Panc1 (cell line): ENCODE results near the gene RRM2. TPM values are rescaled to one million over a fixed set of nuclear protein-coding genes. Genes with fewer than 3 reads are reported as not detected.

Source experiments
- ATAC-seq: fragments of 200-7000 bp; cut with Tn5 transposase; 2 replicates; pipeline ENCODE4 v1.9.1; 2020; ENCODE audit warnings: mild to moderate bottlenecking, moderate library complexity
- BruUV-seq: library from RNA; stranded (reverse); fragments of 400-500 nt; replicated peaks from 2 replicates; lab custom pipeline; 2021; lab: Mats Ljungman, UMichigan
- CTCF ChIA-PET: fragments of 300-600 bp; sonication (Branson Sonifier 250); formaldehyde crosslinking; loops from one replicate; lab custom pipeline; 2022; ENCODE audit warnings: antibody characterized with exemption; lab: Charles Lee
- POLR2A ChIA-PET: fragments of 300-600 bp; sonication (Branson Sonifier 250); formaldehyde crosslinking; loops from one replicate; lab custom pipeline; 2022; ENCODE audit warnings: antibody characterized with exemption; lab: Charles Lee
- DNase-seq: peaks from one replicate; pipeline ENCODE4 v3.0.0-alpha.2; 2010; ENCODE audit warnings: low read depth, low spot score
- H3K27ac ChIP-seq: 2 replicates; pipeline ENCODE4 v1.5.1; 2011; ENCODE audit warnings: mild to moderate bottlenecking, low read length, inconsistent platforms
- H3K27me3 ChIP-seq: fragments of 200-500 bp; sonication (Bioruptor generic); 2 replicates; pipeline ENCODE4 v1.6.0; 2014; ENCODE audit warnings: low read length, inconsistent platforms; ENCODE audit not compliant: control insufficient read depth, insufficient read depth
- H3K36me3 ChIP-seq: fragments of 200-500 bp; sonication (Bioruptor generic); 2 replicates; pipeline ENCODE4 v1.5.1; 2014; ENCODE audit warnings: inconsistent platforms, mild to moderate bottlenecking, low read length, moderate library complexity; ENCODE audit not compliant: control insufficient read depth, insufficient read depth
- H3K4me1 ChIP-seq: 2 replicates; pipeline ENCODE4 v1.5.1; 2011; ENCODE audit warnings: inconsistent platforms, mild to moderate bottlenecking, low read length, moderate library complexity; ENCODE audit not compliant: control insufficient read depth, insufficient read depth
- H3K4me3 ChIP-seq, 2 experiments: 2 replicates each; pipeline ENCODE4 v1.5.1; 2011 to 2012; ENCODE audit warnings: low read depth in 2 of 2, low read length in 2 of 2, mild to moderate bottlenecking in 2 of 2, inconsistent platforms in 1 of 2, moderate library complexity in 1 of 2
- H3K9me3 ChIP-seq: fragments of 200-500 bp; sonication (Bioruptor generic); 2 replicates; pipeline ENCODE4 v1.5.1; 2014; ENCODE audit warnings: low read depth, mild to moderate bottlenecking, inconsistent platforms, low read length, moderate library complexity; ENCODE audit not compliant: control insufficient read depth, insufficient read depth
- CTCF ChIP-seq: fragments of 450-650 bp; IDR thresholded peaks from 2 replicates; pipeline ENCODE4 v1.5.1; 2017; ENCODE audit warnings: mild to moderate bottlenecking
- POLR2AphosphoS5 ChIP-seq: IDR thresholded peaks from 2 replicates; pipeline ENCODE4 v1.6.1; 2012; ENCODE audit warnings: mild to moderate bottlenecking, low read depth, low read length, moderate library complexity
- REST ChIP-seq, 2 experiments: IDR thresholded peaks; 2 replicates each; pipeline ENCODE4 v1.6.1; 2011 to 2012; ENCODE audit warnings: low read depth in 2 of 2, control low read depth in 1 of 2, low read length in 1 of 2, mild to moderate bottlenecking in 1 of 2, moderate library complexity in 1 of 2; ENCODE audit not compliant: insufficient read depth in 1 of 2
- SIN3A ChIP-seq: IDR thresholded peaks from 2 replicates; pipeline ENCODE4 v1.6.1; 2012; ENCODE audit warnings: low read depth, mild to moderate bottlenecking, low read length, moderate library complexity, borderline replicate concordance; ENCODE audit not compliant: insufficient read depth
- TCF7L2 ChIP-seq: IDR thresholded peaks from 2 replicates; pipeline ENCODE4 v1.6.1; 2011; ENCODE audit warnings: mild to moderate bottlenecking, low read depth, low read length, inconsistent platforms
- in situ Hi-C: cut with HindIII; loops from 2 replicates; pipeline ENCODE4 v1.10.0; 2016; ENCODE audit warnings: low sequenced_read_pairs, low pct_unique_long_range_greater_than_20kb
- intact Hi-C: fragments of 100-400 bp; cut with micrococcal nuclease; formaldehyde crosslinking; loops from one replicate; pipeline ENCODE4 v1.10.0; 2022; ENCODE audit not compliant: unreplicated experiment
- total RNA-seq: library from RNA; stranded (reverse); gene quantifications from one replicate; pipeline ENCODE4 v1.2.1, GENCODE V29; 2021; ENCODE audit not compliant: unreplicated experiment

RRM2 gene
- total RNA-seq, 1 experiment from 2014 or later: 294 TPM

- CTCF ChIA-PET: no interaction called here
- TF ChIP-seq REST (IDR thresholded peaks at IDR 0.05; ENCODE audit: insufficient read depth in 1 of 2, low read depth in 2 of 2, low read length in 1 of 2) (no peak), POLR2AphosphoS5 (no peak), CTCF (no peak), SIN3A (no peak), TCF7L2 (no peak)
- Histone ChIP-seq H3K4me1 (peaks cover 42% of the 10 kb centered on the region), H3K9me3 (no peaks in the 10 kb centered on the region), H3K27ac (peak overlapping the region; percentile 83; the same call in 1 of the 2 replicates), H3K4me3 (no peak overlapping the region), H3K27me3 (no peaks in the 10 kb centered on the region), H3K36me3 (no peaks in the 10 kb centered on the region)
- DNase-seq (no peak), ATAC-seq (no peak)
- BruUV-seq: no TSS peak
- POLR2A ChIA-PET: no interaction called here
- in situ Hi-C loops (no loop called here), intact Hi-C loops (loop anchor here (10.0 kb wide), 1 partner anchor 47 kb away; the partner anchor contains the start of gene RRM2)
Observed at GRCh38 chr2:10078001-10078400, 44.5 kb upstream of the RRM2 start.

- no peaks in the 10 kb centered on the region for H3K9me3 ChIP-seq
- in situ Hi-C loops (no loop called here), intact Hi-C loops (loop anchor here (10.0 kb wide), 1 partner anchor 46 kb away; the partner anchor contains the start of gene RRM2)
- H3K36me3 ChIP-seq: no peaks in the 10 kb centered on the region
- no peaks in the 10 kb centered on the region for H3K27me3 ChIP-seq
- ChIA-PET POLR2A (no interaction called here), CTCF (interaction anchor here (0.7 kb wide), 1 partner anchor 18 kb away, joined by 3 read pairs; no protein-coding TSS in a partner anchor)
- BruUV-seq: no TSS peak
- peaks cover 34% of the 10 kb centered on the region for H3K4me1 ChIP-seq
- peak overlapping the region; percentile 61 to 72 for H3K4me3 ChIP-seq
- H3K27ac ChIP-seq: peak overlapping the region; percentile 83
- peak; percentile 30 for ATAC-seq
- DNase-seq: no peak
- no peak for TF ChIP-seq REST (IDR thresholded peaks at IDR 0.05; ENCODE audit: insufficient read depth in 1 of 2, low read depth in 2 of 2, low read length in 1 of 2)
- no peak for TF ChIP-seq CTCF
- TF ChIP-seq SIN3A: no peak
- TF ChIP-seq POLR2AphosphoS5: no peak
Observed at GRCh38 chr2:10078704-10079265, 43.8 kb upstream of the RRM2 start.
